K562 (cell line): ENCODE results near the gene DHX40. TPM values are rescaled to one million over a fixed set of nuclear protein-coding genes. Genes with fewer than 3 reads are reported as not detected.

Experiments used
- ARID1B ChIP-seq: fragments of 450-650 bp; IDR thresholded peaks from 2 replicates; pipeline ENCODE4 v1.6.1; 2016; ENCODE audit warnings: antibody characterized with exemption, mild to moderate bottlenecking, inconsistent platforms
- BRD4 ChIP-seq: fragments of 200-600 bp; sonication (generic); IDR thresholded peaks from 2 replicates; pipeline ENCODE4 v1.6.1; 2017; ENCODE audit warnings: inconsistent platforms
- BRD9 ChIP-seq: fragments of 450-650 bp; IDR thresholded peaks from 2 replicates; pipeline ENCODE4 v1.6.1; 2018; ENCODE audit warnings: low read depth; ENCODE audit not compliant: partially characterized antibody
- BRF2 ChIP-seq: IDR thresholded peaks from 3 replicates; pipeline ENCODE4 v1.6.1; 2011; ENCODE audit warnings: borderline replicate concordance, mild to moderate bottlenecking; ENCODE audit not compliant: insufficient read length, insufficient read depth
- DDX20 ChIP-seq: fragments of 450-650 bp; IDR thresholded peaks from 2 replicates; pipeline ENCODE4 v1.6.1; 2016; ENCODE audit warnings: missing genetic modification characterization, low read depth, mild to moderate bottlenecking, missing compliant biosample characterization, moderate library complexity
- EGR1 ChIP-seq: fragments of 450-650 bp; conservative IDR thresholded peaks from 2 replicates; pipeline ENCODE4 v1.6.1; 2017; ENCODE audit warnings: mild to moderate bottlenecking
- FOXJ3 ChIP-seq: sonication (generic); formaldehyde crosslinking; IDR thresholded peaks from 2 replicates; pipeline ENCODE4 v1.4.0; 2020; ENCODE audit warnings: mild to moderate bottlenecking, missing genetic modification reagents
- HDGF ChIP-seq: fragments of 450-650 bp; IDR thresholded peaks from 2 replicates; pipeline ENCODE4 v1.6.1; 2016
- ILK ChIP-seq: fragments of 450-650 bp; IDR thresholded peaks from 2 replicates; pipeline ENCODE4 v1.6.1; 2016; ENCODE audit warnings: missing genetic modification characterization, low read depth, mild to moderate bottlenecking, missing compliant biosample characterization, moderate library complexity, borderline replicate concordance
- JUN ChIP-seq, 2 experiments: sonication (generic) in 1 of 2; formaldehyde crosslinking in 1 of 2; IDR thresholded peaks; 2 replicates each; pipeline versions ENCODE4 v1.6.1 to v1.8.0; 2012 to 2022; ENCODE audit warnings: borderline replicate concordance in 2 of 2, mild to moderate bottlenecking in 2 of 2, improper control_type of control experiment in 1 of 2, low read depth in 1 of 2, low read length in 1 of 2, missing genetic modification reagents in 1 of 2
- KHSRP ChIP-seq: fragments of 450-650 bp; IDR thresholded peaks from 2 replicates; pipeline ENCODE4 v1.6.1; 2017
- KLF16 ChIP-seq: IDR thresholded peaks from 2 replicates; pipeline ENCODE4 v1.6.1; 2016; ENCODE audit warnings: antibody characterized with exemption
- POLR2G ChIP-seq: fragments of 200-400 bp; formaldehyde crosslinking; IDR thresholded peaks from 2 replicates; pipeline ENCODE4 v1.6.1; 2017; ENCODE audit warnings: low read depth, mild to moderate bottlenecking, antibody characterized with exemption, low read length, moderate library complexity
- TCF15 ChIP-seq: fragments of 250-450 bp; sonication (Bioruptor Pico); IDR thresholded peaks from 2 replicates; pipeline ENCODE4 v1.8.0; 2022; ENCODE audit warnings: moderate library complexity, mild to moderate bottlenecking, inconsistent platforms
- TCFL5 ChIP-seq: fragments of 250-450 bp; sonication (Bioruptor Pico); conservative IDR thresholded peaks from 2 replicates; pipeline ENCODE4 v1.6.1; 2021; ENCODE audit warnings: mild to moderate bottlenecking, moderate library complexity, matching md5 sums
- THAP12 ChIP-seq: fragments of 250-450 bp; sonication (Bioruptor Pico); IDR thresholded peaks from 2 replicates; pipeline ENCODE4 v1.9.0; 2021; ENCODE audit warnings: mild to moderate bottlenecking, inconsistent platforms
- YY1 ChIP-seq, 3 experiments: IDR thresholded peaks; 2 replicates each; pipeline ENCODE4 v1.6.1; 2011; ENCODE audit warnings: low read length in 2 of 3, mild to moderate bottlenecking in 2 of 3, moderate library complexity in 2 of 3, borderline replicate concordance in 1 of 3, control low read depth in 1 of 3, low read depth in 1 of 3; ENCODE audit not compliant: insufficient read depth in 3 of 3, insufficient replicate concordance in 2 of 3, control insufficient read depth in 1 of 3, insufficient read length in 1 of 3; ENCODE audit errors: extremely low read depth in 1 of 3
- ZKSCAN1 ChIP-seq: fragments of 150-350 bp; IDR thresholded peaks from 2 replicates; pipeline ENCODE4 v1.6.1; 2016; ENCODE audit warnings: low read depth, low read length
- ZNF124 ChIP-seq: sonication (generic); formaldehyde crosslinking; IDR thresholded peaks from 2 replicates; pipeline ENCODE4 v1.8.1; 2022; ENCODE audit warnings: missing genetic modification reagents
- ZNF347 ChIP-seq: fragments of 450-650 bp; formaldehyde crosslinking; IDR thresholded peaks from 2 replicates; pipeline ENCODE4 v1.4.0; 2020; ENCODE audit warnings: low read depth, mild to moderate bottlenecking, moderate library complexity
- polyA plus RNA-seq, 8 experiments: library from polyadenylated mRNA; depleted of rRNA in 4 of 8; stranded (reverse) in 5 of 8; unstranded in 3 of 8; fragments of >200 nt; fragmentation: Nextera tagmentation in 2 of 8; fragmentation: Illumina TruSeq in 1 of 8; extraction: Ambion mirVana in 2 of 8; extraction: Trizol in 1 of 8; gene quantifications; 2 replicates each; pipeline versions ENCODE4 v1.2.1 to v1.2.3, GENCODE V29; 2011 to 2014; ENCODE audit warnings: inconsistent platforms in 1 of 8, missing spikeins in 1 of 8
- total RNA-seq, 7 experiments: library from RNA; depleted of rRNA in 6 of 7; stranded (reverse); fragments of >200 nt in 6 of 7; fragmentation: Illumina TruSeq in 2 of 7; extraction: Trizol in 2 of 7; gene quantifications; 2 replicates each; pipeline versions ENCODE4 v1.2.1 to v1.2.3, GENCODE V29; 2011 to 2021; ENCODE audit warnings: low replicate concordance in 1 of 7
- TF ChIP-seq, protein P1 (sequence below): fragments of 450-650 bp; IDR thresholded peaks from 2 replicates; pipeline ENCODE4 v1.6.1; 2014; ENCODE audit warnings: low read depth, mild to moderate bottlenecking, moderate library complexity, borderline replicate concordance
- TF ChIP-seq, protein P2 (sequence below): fragments of 250-450 bp; sonication (Bioruptor Pico); IDR thresholded peaks from 2 replicates; pipeline ENCODE4 v1.9.0; 2021; ENCODE audit warnings: mild to moderate bottlenecking

The DHX40 gene
- total and polyA plus RNA-seq, 9 of the 15 experiments (the other 6 are each of a cell fraction or from before 2014, with no cell fraction given), result 7.2 to 38.6 (median 18.7) TPM

DNA sequence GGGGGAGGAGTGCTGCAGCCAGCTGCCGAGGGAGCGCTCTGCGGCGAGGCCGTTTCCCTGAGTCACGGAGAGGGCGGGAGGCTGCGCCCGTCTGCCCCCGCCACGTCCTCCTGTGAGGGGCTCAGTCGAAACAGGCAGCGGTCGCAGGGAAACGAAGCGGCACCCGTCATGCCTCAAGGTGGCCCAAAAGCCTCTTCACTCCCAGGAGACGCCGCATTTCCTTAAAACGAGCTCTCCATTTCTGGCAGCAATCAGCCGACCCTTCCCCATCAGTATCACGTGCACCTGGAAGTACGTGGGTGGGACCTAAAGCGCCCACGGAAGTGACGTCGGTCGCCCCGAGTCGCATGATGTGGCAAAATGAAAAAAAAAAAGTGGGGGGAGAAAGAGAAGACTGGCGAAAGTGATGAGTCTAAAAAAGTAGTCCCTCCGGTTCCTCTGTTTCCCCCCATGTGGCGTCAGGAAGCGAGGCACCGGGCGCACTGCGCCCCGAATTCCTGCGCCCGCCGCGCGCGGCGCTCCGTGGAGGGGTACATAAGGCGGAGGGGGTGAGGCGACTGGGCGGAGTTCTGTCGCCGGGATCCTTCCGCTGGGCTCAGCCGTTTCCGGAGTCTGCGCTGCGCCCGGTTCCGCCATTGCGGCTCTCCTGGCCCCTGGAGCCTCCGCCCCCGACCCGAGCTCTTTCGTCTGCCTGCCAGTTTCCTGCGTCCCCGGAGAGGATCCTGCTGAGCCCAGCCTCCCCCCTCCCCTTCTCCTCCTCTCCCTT is 54.1 kb downstream of the DHX40 start, which contains the start of gene CLTC (continued):
- TF ChIP-seq THAP12 (CRISPR knock-in tag) (peak; percentile 79), FOXJ3 (no peak), EGR1 (peak; percentile 97), HDGF (no peak), KLF16 (peak; percentile 79), TCFL5 (CRISPR knock-in tag) (no peak), ZKSCAN1 (peak; percentile 48; the same call in 1 of the 2 replicates), DDX20 (tag) (no peak), BRD4 (peak; percentile 92), YY1 (IDR thresholded peaks at IDR 0.05; ENCODE audit: borderline replicate concordance in 1 of 3, control insufficient read depth in 1 of 3, extremely low read depth in 1 of 3, insufficient read depth in 3 of 3, insufficient read length in 1 of 3, insufficient replicate concordance in 2 of 3, low read depth in 1 of 3, low read length in 2 of 3) (peak; percentile 71 to 95 (median 92)), BRF2 (no peak), ILK (tag) (no peak), JUN (IDR thresholded peaks at IDR 0.05; ENCODE audit: borderline replicate concordance, low read depth, low read length) (peak; percentile 58), JUN (CRISPR knock-in tag; IDR thresholded peaks at IDR 0.05; ENCODE audit: borderline replicate concordance) (no peak), POLR2G (peak; percentile 91), TCF15 (CRISPR knock-in tag) (no peak), ZNF347 (CRISPR knock-in tag) (no peak), KHSRP (0 out of 2 replicates have a peak, but pooled peaks have one; percentile 28), ZNF124 (no peak), BRD9 (peak; percentile 89), ARID1B (peak; percentile 79)
- TF ChIP-seq, protein P1, sequence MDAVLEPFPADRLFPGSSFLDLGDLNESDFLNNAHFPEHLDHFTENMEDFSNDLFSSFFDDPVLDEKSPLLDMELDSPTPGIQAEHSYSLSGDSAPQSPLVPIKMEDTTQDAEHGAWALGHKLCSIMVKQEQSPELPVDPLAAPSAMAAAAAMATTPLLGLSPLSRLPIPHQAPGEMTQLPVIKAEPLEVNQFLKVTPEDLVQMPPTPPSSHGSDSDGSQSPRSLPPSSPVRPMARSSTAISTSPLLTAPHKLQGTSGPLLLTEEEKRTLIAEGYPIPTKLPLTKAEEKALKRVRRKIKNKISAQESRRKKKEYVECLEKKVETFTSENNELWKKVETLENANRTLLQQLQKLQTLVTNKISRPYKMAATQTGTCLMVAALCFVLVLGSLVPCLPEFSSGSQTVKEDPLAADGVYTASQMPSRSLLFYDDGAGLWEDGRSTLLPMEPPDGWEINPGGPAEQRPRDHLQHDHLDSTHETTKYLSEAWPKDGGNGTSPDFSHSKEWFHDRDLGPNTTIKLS, result peak; percentile 100
- TF ChIP-seq, protein P2, sequence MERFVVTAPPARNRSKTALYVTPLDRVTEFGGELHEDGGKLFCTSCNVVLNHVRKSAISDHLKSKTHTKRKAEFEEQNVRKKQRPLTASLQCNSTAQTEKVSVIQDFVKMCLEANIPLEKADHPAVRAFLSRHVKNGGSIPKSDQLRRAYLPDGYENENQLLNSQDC (CRISPR knock-in tag), result peak; percentile 62; the same call in 1 of the 2 replicates
